ENCODE results near the gene SPART. TPM values are rescaled to one million over a fixed set of nuclear protein-coding genes. Genes with fewer than 3 reads are reported as not detected.

Gene SPART
- total and polyA plus RNA-seq, 9 of the 15 experiments (the other 6 are each of a cell fraction or from before 2014, with no cell fraction given), result 18.7 to 79.0 (median 41.0) TPM

DNA sequence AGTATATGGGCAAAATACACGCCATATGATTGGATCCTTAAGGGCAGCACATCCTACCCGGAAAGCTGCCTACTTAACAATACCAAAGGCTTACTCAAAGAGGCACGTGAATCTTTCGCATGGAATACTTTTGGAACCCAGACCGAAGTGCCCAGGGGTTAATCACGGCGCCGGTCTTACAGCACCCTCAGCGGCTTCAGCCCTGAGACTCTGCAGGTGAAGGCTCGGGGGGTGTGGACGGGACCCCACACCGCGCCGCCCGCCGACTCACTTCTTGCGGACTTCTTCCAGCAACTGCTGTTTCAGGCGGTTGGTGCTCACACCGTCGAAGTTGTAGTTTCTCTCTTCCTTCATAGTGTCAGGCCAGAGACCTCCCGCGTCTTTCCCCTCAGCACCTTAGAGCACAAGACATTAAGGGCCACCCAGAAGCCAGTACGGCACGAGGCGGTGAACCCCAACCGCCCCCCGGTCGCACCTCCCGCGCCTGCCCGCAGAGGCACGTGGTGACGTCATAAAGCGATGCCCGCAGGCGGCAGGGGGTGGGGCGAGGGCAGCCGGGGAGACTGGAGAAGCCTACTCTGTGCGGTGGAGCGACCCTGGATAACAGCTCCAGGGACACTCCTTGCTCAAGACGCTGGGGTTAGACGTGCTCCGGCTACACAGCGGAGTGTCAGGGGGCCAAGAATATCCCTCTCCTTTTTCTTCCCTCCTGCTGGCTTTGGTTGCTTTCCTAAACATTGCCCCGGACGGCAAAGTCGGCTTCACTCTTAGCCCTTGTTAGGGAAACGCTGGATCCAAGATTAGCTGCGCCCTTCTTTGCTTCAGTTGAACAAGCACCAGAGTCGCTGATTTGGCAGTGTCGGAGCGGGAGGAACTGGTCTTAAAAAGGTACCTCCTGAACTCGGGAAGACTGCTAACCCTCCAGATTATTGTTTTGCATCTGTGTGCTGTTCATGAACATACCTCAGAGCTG is 48.5 kb downstream of the SPART start, which contains the start of gene CCDC169 (continued):
- no peak for TF ChIP-seq NFE2 (IDR thresholded peaks at IDR 0.05; ENCODE audit: low read depth)
- TF ChIP-seq BRCA1 (IDR thresholded peaks at IDR 0.05), result no peak
- TF ChIP-seq BRCA1 (CRISPR knock-in tag; IDR thresholded peaks at IDR 0.05), result no peak
- peak; percentile 86 for TF ChIP-seq CXXC5 (CRISPR knock-in tag; IDR thresholded peaks at IDR 0.05)
- no peak for TF ChIP-seq SMARCE1 (IDR thresholded peaks at IDR 0.05)
- TF ChIP-seq EWSR1 (IDR thresholded peaks at IDR 0.05; ENCODE audit: borderline replicate concordance, low read depth, partially characterized antibody), result no peak
- TF ChIP-seq SPI1 (IDR thresholded peaks at IDR 0.05; ENCODE audit: borderline replicate concordance, low read depth, low read length), result no peak
- TF ChIP-seq, protein P1, sequence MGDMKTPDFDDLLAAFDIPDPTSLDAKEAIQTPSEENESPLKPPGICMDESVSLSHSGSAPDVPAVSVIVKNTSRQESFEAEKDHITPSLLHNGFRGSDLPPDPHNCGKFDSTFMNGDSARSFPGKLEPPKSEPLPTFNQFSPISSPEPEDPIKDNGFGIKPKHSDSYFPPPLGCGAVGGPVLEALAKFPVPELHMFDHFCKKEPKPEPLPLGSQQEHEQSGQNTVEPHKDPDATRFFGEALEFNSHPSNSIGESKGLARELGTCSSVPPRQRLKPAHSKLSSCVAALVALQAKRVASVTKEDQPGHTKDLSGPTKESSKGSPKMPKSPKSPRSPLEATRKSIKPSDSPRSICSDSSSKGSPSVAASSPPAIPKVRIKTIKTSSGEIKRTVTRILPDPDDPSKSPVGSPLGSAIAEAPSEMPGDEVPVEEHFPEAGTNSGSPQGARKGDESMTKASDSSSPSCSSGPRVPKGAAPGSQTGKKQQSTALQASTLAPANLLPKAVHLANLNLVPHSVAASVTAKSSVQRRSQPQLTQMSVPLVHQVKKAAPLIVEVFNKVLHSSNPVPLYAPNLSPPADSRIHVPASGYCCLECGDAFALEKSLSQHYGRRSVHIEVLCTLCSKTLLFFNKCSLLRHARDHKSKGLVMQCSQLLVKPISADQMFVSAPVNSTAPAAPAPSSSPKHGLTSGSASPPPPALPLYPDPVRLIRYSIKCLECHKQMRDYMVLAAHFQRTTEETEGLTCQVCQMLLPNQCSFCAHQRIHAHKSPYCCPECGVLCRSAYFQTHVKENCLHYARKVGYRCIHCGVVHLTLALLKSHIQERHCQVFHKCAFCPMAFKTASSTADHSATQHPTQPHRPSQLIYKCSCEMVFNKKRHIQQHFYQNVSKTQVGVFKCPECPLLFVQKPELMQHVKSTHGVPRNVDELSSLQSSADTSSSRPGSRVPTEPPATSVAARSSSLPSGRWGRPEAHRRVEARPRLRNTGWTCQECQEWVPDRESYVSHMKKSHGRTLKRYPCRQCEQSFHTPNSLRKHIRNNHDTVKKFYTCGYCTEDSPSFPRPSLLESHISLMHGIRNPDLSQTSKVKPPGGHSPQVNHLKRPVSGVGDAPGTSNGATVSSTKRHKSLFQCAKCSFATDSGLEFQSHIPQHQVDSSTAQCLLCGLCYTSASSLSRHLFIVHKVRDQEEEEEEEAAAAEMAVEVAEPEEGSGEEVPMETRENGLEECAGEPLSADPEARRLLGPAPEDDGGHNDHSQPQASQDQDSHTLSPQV (IDR thresholded peaks at IDR 0.05), result peak; percentile 43; the same call in 1 of the 2 replicates
- peak; percentile 87 for TF ChIP-seq EP400 (IDR thresholded peaks at IDR 0.05)
- no peak for TF ChIP-seq ETS2 (tag; IDR thresholded peaks at IDR 0.05; ENCODE audit: borderline replicate concordance, poor library complexity, severe bottlenecking)
- TF ChIP-seq, protein P2, sequence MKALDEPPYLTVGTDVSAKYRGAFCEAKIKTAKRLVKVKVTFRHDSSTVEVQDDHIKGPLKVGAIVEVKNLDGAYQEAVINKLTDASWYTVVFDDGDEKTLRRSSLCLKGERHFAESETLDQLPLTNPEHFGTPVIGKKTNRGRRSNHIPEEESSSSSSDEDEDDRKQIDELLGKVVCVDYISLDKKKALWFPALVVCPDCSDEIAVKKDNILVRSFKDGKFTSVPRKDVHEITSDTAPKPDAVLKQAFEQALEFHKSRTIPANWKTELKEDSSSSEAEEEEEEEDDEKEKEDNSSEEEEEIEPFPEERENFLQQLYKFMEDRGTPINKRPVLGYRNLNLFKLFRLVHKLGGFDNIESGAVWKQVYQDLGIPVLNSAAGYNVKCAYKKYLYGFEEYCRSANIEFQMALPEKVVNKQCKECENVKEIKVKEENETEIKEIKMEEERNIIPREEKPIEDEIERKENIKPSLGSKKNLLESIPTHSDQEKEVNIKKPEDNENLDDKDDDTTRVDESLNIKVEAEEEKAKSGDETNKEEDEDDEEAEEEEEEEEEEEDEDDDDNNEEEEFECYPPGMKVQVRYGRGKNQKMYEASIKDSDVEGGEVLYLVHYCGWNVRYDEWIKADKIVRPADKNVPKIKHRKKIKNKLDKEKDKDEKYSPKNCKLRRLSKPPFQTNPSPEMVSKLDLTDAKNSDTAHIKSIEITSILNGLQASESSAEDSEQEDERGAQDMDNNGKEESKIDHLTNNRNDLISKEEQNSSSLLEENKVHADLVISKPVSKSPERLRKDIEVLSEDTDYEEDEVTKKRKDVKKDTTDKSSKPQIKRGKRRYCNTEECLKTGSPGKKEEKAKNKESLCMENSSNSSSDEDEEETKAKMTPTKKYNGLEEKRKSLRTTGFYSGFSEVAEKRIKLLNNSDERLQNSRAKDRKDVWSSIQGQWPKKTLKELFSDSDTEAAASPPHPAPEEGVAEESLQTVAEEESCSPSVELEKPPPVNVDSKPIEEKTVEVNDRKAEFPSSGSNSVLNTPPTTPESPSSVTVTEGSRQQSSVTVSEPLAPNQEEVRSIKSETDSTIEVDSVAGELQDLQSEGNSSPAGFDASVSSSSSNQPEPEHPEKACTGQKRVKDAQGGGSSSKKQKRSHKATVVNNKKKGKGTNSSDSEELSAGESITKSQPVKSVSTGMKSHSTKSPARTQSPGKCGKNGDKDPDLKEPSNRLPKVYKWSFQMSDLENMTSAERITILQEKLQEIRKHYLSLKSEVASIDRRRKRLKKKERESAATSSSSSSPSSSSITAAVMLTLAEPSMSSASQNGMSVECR (CRISPR knock-in tag; IDR thresholded peaks at IDR 0.05), result peak; percentile 56; the same call in 1 of the 2 replicates
- TF ChIP-seq, protein P3, sequence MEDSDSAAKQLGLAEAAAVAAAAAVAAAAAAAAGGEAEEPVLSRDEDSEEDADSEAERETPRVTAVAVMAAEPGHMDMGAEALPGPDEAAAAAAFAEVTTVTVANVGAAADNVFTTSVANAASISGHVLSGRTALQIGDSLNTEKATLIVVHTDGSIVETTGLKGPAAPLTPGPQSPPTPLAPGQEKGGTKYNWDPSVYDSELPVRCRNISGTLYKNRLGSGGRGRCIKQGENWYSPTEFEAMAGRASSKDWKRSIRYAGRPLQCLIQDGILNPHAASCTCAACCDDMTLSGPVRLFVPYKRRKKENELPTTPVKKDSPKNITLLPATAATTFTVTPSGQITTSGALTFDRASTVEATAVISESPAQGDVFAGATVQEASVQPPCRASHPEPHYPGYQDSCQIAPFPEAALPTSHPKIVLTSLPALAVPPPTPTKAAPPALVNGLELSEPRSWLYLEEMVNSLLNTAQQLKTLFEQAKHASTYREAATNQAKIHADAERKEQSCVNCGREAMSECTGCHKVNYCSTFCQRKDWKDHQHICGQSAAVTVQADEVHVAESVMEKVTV (CRISPR knock-in tag; IDR thresholded peaks at IDR 0.05), result no peak
- TF ChIP-seq, protein P4, sequence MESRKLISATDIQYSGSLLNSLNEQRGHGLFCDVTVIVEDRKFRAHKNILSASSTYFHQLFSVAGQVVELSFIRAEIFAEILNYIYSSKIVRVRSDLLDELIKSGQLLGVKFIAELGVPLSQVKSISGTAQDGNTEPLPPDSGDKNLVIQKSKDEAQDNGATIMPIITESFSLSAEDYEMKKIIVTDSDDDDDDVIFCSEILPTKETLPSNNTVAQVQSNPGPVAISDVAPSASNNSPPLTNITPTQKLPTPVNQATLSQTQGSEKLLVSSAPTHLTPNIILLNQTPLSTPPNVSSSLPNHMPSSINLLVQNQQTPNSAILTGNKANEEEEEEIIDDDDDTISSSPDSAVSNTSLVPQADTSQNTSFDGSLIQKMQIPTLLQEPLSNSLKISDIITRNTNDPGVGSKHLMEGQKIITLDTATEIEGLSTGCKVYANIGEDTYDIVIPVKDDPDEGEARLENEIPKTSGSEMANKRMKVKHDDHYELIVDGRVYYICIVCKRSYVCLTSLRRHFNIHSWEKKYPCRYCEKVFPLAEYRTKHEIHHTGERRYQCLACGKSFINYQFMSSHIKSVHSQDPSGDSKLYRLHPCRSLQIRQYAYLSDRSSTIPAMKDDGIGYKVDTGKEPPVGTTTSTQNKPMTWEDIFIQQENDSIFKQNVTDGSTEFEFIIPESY (CRISPR knock-in tag; IDR thresholded peaks at IDR 0.05), result no peak
- TF ChIP-seq CHD2 (IDR thresholded peaks at IDR 0.05; ENCODE audit: low read depth, low read length), result no peak

Data from K562 (cell line).